ENCODE results near the gene SHC3.

The SHC3 gene

DNA sequence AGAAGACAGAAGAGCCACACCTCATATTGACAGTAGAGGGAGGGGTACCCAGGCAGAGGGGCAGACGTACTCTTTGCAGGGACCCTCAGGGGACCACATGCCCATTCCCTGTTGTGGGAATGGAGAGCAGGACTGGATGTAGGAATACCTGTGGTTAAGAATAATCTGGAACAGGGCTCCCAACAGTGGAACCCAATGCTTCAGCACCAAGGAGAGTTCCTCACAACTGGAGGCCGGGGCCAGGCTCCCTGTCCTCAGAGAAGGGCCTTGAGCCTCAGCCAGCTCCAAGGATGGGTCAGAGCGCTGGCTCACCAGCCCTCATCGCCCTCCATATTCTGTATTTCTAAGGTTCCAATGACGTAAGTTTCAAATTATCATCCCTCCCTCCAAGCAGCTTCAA lies 7.4 kb upstream of the SHC3 start:
- DNase-seq, result no peak

GRCh38 chr9:89183146-89183545 lies 4.5 kb upstream of the SHC3 start:
- no peak for DNase-seq

- DNase-seq, result no peak
Observed at GRCh38 chr9:89182369-89182768, 3.8 kb upstream of the SHC3 start.

- DNase-seq, result peak; percentile 21 to 83
Observed at GRCh38 chr9:89179895-89180734, 1.5 kb upstream of the SHC3 start.

- no peak for DNase-seq
Observed at GRCh38 chr9:89179540-89179894, 899 bp upstream of the SHC3 start.

GRCh38 chr9:89178830-89179539 lies 367 bp upstream of the SHC3 start:
- no peak for DNase-seq

DNA sequence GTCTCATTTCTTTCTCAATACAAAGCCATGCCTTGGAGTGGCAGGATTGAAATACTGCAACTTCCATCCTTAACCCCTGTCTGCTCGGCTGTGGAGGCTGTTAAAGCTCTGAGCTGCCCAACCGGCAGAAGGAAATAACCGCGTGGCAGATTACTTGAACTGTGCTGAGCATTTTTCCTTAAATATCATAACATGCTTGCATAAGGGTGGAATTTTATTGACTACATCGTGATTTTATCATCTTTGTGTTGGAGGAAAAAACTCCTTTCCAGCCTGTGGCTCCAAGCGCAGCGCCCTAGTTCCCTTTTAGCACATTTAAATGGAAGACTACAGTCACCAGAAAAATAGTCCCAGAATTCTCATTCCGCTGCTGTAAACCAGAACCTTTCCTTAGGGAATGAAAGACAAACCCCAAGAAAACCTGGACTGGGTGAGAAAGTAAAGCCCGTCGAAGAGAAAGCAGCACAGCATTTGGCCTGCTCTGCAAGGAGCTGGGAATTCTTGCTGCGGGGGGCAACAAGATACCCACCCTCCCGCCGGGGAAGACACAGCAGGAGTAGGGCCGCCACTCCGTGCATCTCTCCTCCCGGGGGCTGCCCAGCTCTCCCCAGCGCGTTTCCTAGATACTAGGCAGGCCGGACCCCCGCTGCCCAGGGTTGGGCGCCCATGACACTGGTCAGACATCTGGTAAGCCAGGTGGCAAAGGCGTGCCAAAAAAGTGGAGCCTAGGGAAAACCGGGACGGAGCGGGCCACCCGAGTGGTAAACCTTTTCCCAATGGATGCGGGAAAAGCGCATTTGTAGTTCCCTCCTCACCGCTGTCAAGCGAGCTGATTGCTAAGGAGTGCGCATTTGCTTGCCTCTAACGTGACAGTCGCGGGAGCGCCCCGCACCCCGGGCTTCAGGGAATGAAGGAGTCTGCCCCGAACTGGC lies 1.3 kb downstream of the SHC3 start:
- peak in 1 of 2 experiments; percentile 5 for DNase-seq

DNA sequence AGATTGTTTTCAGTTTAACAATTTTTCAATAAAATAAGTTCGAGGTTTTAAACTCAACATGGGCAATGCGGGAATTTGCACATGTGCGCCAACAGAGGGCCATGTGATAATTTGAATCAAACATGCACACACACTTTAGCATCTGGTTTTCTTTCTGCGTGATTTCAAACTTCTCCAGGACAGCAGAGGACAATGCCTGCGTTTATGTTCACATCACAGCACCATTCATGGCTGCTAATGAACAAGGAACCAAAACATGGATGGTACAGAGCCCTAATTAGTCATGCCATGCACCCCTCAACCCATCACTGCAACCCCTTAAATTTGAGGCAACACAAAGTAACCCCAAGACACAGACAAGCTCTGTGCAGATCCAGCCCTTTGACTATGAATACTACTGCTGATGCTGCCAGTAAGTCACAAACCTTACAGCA lies 2.8 kb downstream of the SHC3 start:
- DNase-seq, result no peak

- DNase-seq, result no peak
Observed at GRCh38 chr9:89174291-89174690, 4.3 kb downstream of the SHC3 start.

- DNase-seq, result no peak
Observed at GRCh38 chr9:89173072-89173471, 5.5 kb downstream of the SHC3 start.

- no peak for DNase-seq
Observed at GRCh38 chr9:89172398-89172797, 6.2 kb downstream of the SHC3 start.

- DNase-seq, result no peak
Observed at GRCh38 chr9:89171693-89172092, 6.9 kb downstream of the SHC3 start.

GRCh38 chr9:89171231-89171630 lies 7.4 kb downstream of the SHC3 start:
- no peak for DNase-seq

GRCh38 chr9:89168901-89169813 lies 9.5 kb downstream of the SHC3 start:
- no peak for DNase-seq

GRCh38 chr9:89167788-89168187 lies 10.8 kb downstream of the SHC3 start:
- DNase-seq, result no peak

DNA sequence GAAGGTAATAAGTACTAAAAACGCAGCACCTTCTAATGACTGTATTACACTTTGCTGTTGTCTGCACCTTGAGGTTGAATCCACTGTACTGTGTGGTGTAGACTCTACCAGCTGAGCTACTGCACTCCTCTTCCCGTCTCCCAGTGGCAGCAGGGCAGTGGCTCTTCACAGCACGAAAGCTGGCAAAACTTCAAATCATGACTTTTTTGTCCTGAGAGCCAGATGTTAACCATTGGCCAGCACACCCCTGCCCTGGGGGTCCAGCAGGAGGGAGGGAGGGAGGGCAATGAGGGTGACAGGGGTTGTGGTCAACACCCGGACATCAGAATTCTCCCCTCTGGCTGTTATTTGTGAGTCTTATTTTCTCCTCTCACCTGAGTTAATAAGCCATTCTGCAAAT lies 11.8 kb downstream of the SHC3 start:
- DNase-seq, result no peak

GRCh38 chr9:89165880-89166279 lies 12.7 kb downstream of the SHC3 start:
- DNase-seq, result no peak

- no peak for DNase-seq
Observed at GRCh38 chr9:89165341-89165740, 13.3 kb downstream of the SHC3 start.

- no peak for DNase-seq
Observed at GRCh38 chr9:89161221-89161620, 17.4 kb downstream of the SHC3 start.

DNA sequence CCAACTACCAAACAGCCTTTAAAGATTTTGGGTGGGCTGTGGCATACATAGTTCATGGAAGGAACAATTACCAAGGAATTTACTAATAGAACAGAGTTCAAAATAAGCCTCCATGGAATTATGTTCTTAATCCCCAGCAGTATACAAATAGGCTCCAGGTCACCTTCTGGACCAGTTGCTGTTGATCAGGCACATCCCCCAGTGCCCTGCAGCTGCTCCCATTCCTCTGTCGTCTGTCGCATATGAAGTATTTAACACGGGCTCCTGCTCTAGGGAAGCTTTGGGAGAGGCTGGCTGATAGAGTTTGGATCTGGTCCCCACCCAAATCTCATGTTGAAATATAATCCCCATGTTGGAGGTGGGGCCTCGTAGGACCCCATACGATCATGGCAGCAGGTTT lies 17.8 kb downstream of the SHC3 start:
- DNase-seq, result peak in 1 of 2 experiments; percentile 57

- DNase-seq, result no peak
Observed at GRCh38 chr9:89154651-89155336, 23.8 kb downstream of the SHC3 start.

- no peak for DNase-seq
Observed at GRCh38 chr9:89154218-89154617, 24.4 kb downstream of the SHC3 start.

Data from NCI-H524 (cell line).